ENCODE measurements around the gene POU3F3. TPM values are rescaled to one million over a fixed set of nuclear protein-coding genes. Genes with fewer than 3 reads are reported as not detected.

Gene POU3F3
- total RNA-seq, 1 experiment from 2014 or later, result not detected

GRCh38 chr2:104891145-104891544 is 37.2 kb downstream of the POU3F3 start:
- no peak overlapping the region for H3K4me3 ChIP-seq (replicated peaks in 1 of 2; ENCODE audit: low read depth in 1 of 2, low read length in 2 of 2)
- DNase-seq (ENCODE audit: low read depth, low spot score) (no peak), ATAC-seq (no peak)
- H3K4me2 ChIP-seq (ENCODE audit: low read length), result no peak overlapping the region
- no peak overlapping the region for H3K27ac ChIP-seq (ENCODE audit: low read depth, low read length)
- POLR2A ChIA-PET, result no interaction called here
- RAD21 ChIA-PET (ENCODE audit: low non-redundant PET in 1 of 2, low total read pairs in 2 of 2, uncharacterized antibody in 2 of 2, unreplicated experiment in 2 of 2), result no interaction called here
- no peaks in the 10 kb centered on the region for H3K9me3 ChIP-seq (ENCODE audit: control insufficient read depth in 1 of 2, insufficient read depth in 1 of 2, low read depth in 1 of 2, low read length in 2 of 2)
- H3K4me1 ChIP-seq (ENCODE audit: control insufficient read depth in 1 of 2, insufficient read depth in 2 of 2, low read length in 2 of 2), result no peaks in the 10 kb centered on the region
- H3K9me2 ChIP-seq (ENCODE audit: insufficient read depth), result no peaks in the 10 kb centered on the region
- CTCF ChIA-PET, result no interaction called here
- no TSS peak for BruUV-seq (replicated peaks)
- no peak overlapping the region for H2AFZ ChIP-seq (ENCODE audit: low read depth, low read length, poor library complexity, severe bottlenecking)
- TF ChIP-seq JUND (IDR thresholded peaks at IDR 0.05), result no peak
- no peak for TF ChIP-seq REST (IDR thresholded peaks at IDR 0.05; ENCODE audit: low read depth)
- TF ChIP-seq MAX (IDR thresholded peaks at IDR 0.05), result no peak
- no peak for TF ChIP-seq SIN3A (IDR thresholded peaks at IDR 0.05; ENCODE audit: low read depth)
- no peak for TF ChIP-seq RAD21 (IDR thresholded peaks at IDR 0.05; ENCODE audit: low read depth)
- TF ChIP-seq SRF (IDR thresholded peaks at IDR 0.05; ENCODE audit: low read depth), result no peak
- TF ChIP-seq ZNF274 (IDR thresholded peaks at IDR 0.05; ENCODE audit: low read depth, low read length), result no peak
- TF ChIP-seq ATF3 (IDR thresholded peaks at IDR 0.05), result no peak
- TF ChIP-seq EGR1 (IDR thresholded peaks at IDR 0.05; ENCODE audit: low read depth), result no peak
- no peak for TF ChIP-seq YY1 (IDR thresholded peaks at IDR 0.05; ENCODE audit: extremely low read depth, insufficient replicate concordance, low read depth, low read length)
- H3K27me3 ChIP-seq (ENCODE audit: insufficient read depth, low read length), result 0 out of 2 replicates have a peak, but pooled peaks cover 7% of the 10 kb centered on the region
- no peaks in the 10 kb centered on the region for H4K20me1 ChIP-seq (ENCODE audit: insufficient read depth)
- no peaks in the 10 kb centered on the region for H3K79me2 ChIP-seq (ENCODE audit: insufficient read depth, low read length)
- no peak overlapping the region for H3K9ac ChIP-seq (ENCODE audit: low read length)
- intact Hi-C loops (cut with micrococcal nuclease), result no loop called here
- no peaks in the 10 kb centered on the region for H3K36me3 ChIP-seq (ENCODE audit: control insufficient read depth in 1 of 2, insufficient read depth in 2 of 2, low read length in 2 of 2)

Measured in HCT116 (cell line).